BJ (cell line): Measurements from ENCODE around the gene PCSK2. TPM values are rescaled to one million over a fixed set of nuclear protein-coding genes. Genes with fewer than 3 reads are reported as not detected.

Experiments
- CTCF ChIA-PET: fragments of 350-600 bp; formaldehyde crosslinking; extraction: SDS; loops from one replicate; lab custom pipeline; 2021; ENCODE audit warnings: antibody characterized with exemption, inconsistent platforms; lab: Yijun Ruan, JAX
- POLR2A ChIA-PET: fragments of 300-600 bp; sonication (Branson Sonifier 250); formaldehyde crosslinking; extraction: SDS; loops from one replicate; lab custom pipeline; 2021; ENCODE audit warnings: antibody characterized with exemption; lab: Charles Lee
- DNase-seq: peaks from one replicate; pipeline ENCODE4 v3.0.0-alpha.2; 2011; ENCODE audit warnings: low read depth
- H3K27me3 ChIP-seq: 2 replicates; pipeline ENCODE4 v1.6.0; 2011; ENCODE audit warnings: low read length; ENCODE audit not compliant: control insufficient read depth, insufficient read depth
- H3K36me3 ChIP-seq: 2 replicates; pipeline ENCODE4 v1.5.1; 2011; ENCODE audit warnings: low read length; ENCODE audit not compliant: control insufficient read depth, insufficient read depth
- H3K4me3 ChIP-seq: 2 replicates; pipeline ENCODE4 v1.5.1; 2011; ENCODE audit warnings: low read depth, mild to moderate bottlenecking, control low read depth, low read length
- polyA plus RNA-seq: library from polyadenylated mRNA; depleted of rRNA; stranded (reverse); fragments of >200 nt; gene quantifications from 2 replicates; pipeline ENCODE4 v1.2.3, GENCODE V29; 2011
- TF ChIP-seq, protein P1 (sequence below): IDR thresholded peaks from 2 replicates; pipeline ENCODE4 v1.5.1; 2011; ENCODE audit warnings: low read depth, mild to moderate bottlenecking, control low read depth, inconsistent platforms, low read length, moderate library complexity; ENCODE audit not compliant: insufficient read depth

The PCSK2 gene
- polyA plus RNA-seq, 1 experiment: not detected

- Histone ChIP-seq H3K4me3 (no peak overlapping the region), H3K36me3 (no peaks in the 10 kb centered on the region), H3K27me3 (no peaks in the 10 kb centered on the region)
- POLR2A ChIA-PET: no interaction called here
- CTCF ChIA-PET: no interaction called here
- TF ChIP-seq, protein P1, sequence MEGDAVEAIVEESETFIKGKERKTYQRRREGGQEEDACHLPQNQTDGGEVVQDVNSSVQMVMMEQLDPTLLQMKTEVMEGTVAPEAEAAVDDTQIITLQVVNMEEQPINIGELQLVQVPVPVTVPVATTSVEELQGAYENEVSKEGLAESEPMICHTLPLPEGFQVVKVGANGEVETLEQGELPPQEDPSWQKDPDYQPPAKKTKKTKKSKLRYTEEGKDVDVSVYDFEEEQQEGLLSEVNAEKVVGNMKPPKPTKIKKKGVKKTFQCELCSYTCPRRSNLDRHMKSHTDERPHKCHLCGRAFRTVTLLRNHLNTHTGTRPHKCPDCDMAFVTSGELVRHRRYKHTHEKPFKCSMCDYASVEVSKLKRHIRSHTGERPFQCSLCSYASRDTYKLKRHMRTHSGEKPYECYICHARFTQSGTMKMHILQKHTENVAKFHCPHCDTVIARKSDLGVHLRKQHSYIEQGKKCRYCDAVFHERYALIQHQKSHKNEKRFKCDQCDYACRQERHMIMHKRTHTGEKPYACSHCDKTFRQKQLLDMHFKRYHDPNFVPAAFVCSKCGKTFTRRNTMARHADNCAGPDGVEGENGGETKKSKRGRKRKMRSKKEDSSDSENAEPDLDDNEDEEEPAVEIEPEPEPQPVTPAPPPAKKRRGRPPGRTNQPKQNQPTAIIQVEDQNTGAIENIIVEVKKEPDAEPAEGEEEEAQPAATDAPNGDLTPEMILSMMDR: no peak
- DNase-seq: no peak
These were observed 147.2 kb downstream of the PCSK2 start for GRCh38 chr20:17374086-17374485.

- Histone ChIP-seq H3K27me3 (no peaks in the 10 kb centered on the region), H3K36me3 (no peaks in the 10 kb centered on the region), H3K4me3 (no peak overlapping the region)
- no peak for DNase-seq
- ChIA-PET CTCF (no interaction called here), POLR2A (no interaction called here)
- TF ChIP-seq, protein P1: no peak
These were observed 149.2 kb downstream of the PCSK2 start for GRCh38 chr20:17376031-17376430.

DNA sequence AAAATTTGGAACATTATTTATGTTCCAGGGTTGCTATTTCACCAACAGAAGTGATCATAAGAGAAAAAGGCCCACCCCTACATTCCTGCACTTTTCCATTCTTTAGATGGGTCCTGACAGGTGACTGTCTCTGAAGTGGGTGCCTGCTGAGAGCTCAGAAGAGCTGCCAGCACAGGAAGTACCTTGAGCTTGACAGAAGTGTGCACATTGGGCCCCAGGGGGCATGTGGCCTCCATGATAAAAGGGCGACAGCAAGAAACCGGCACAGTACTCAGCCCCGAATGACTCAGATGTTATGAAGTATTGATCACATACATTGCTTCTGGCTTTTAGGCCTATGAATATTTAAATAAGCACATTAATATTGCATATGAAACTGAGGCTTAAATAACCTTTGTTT, 150.4 kb downstream of the PCSK2 start:
- DNase-seq: no peak
- no peak overlapping the region for H3K4me3 ChIP-seq
- CTCF ChIA-PET: interaction anchor here (1.3 kb wide), 1 partner anchor 54 kb away, joined by 3 read pairs; no protein-coding TSS in a partner anchor
- H3K36me3 ChIP-seq: no peaks in the 10 kb centered on the region
- H3K27me3 ChIP-seq: no peaks in the 10 kb centered on the region
- TF ChIP-seq, protein P1: no peak
- POLR2A ChIA-PET: no interaction called here

DNA sequence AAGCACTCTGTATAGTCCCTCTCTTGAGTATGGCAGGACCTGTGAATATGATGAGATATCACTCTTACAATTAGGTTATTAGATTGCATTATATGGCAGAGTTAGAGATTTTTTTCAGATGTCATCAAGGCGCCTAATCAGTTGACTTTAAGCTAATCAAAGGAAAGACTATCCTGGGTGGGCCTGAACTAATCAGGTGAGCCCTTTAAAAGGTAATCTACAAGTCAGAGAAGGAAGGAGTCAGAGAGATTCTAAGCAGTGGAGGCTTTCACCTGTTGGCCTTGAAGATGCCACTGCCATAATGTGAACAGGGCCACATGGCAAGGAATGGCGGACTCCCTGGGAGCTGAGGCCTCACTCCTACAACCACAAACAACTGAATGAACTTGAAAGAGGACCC, 152.8 kb downstream of the PCSK2 start:
- Histone ChIP-seq H3K36me3 (no peaks in the 10 kb centered on the region), H3K4me3 (no peak overlapping the region), H3K27me3 (no peaks in the 10 kb centered on the region)
- CTCF ChIA-PET: no interaction called here
- POLR2A ChIA-PET: no interaction called here
- TF ChIP-seq, protein P1: no peak
- DNase-seq: no peak

GRCh38 chr20:17380801-17381200, 154.0 kb downstream of the PCSK2 start:
- ChIA-PET POLR2A (no interaction called here), CTCF (no interaction called here)
- TF ChIP-seq, protein P1: no peak
- Histone ChIP-seq H3K36me3 (no peaks in the 10 kb centered on the region), H3K4me3 (no peak overlapping the region), H3K27me3 (no peaks in the 10 kb centered on the region)
- DNase-seq: no peak
